ENCODE results near the gene SLC9A6.

Gene SLC9A6

GRCh38 chrX:136045008-136045407, 59.8 kb downstream of the SLC9A6 start:
- Histone ChIP-seq H2AFZ (ENCODE audit: low read length) (no peak overlapping the region), H3K9me2 (replicated peaks; ENCODE audit: insufficient read depth, low read length) (no peaks in the 10 kb centered on the region), H3K4me1 (ENCODE audit: low read length) (no peaks in the 10 kb centered on the region), H3K9me3 (replicated peaks; ENCODE audit: insufficient read depth, low read length) (no peaks in the 10 kb centered on the region), H3K79me2 (ENCODE audit: low read length) (no peaks in the 10 kb centered on the region), H3K4me2 (ENCODE audit: low read depth, low read length) (no peak overlapping the region), H3K36me3 (replicated peaks; ENCODE audit: insufficient read depth, low read length) (no peaks in the 10 kb centered on the region), H3K4me3 (ENCODE audit: low read length) (no peak overlapping the region), H3K9ac (ENCODE audit: low read length) (no peak overlapping the region), H3K27me3 (replicated peaks; ENCODE audit: insufficient read depth, low read length) (no peaks in the 10 kb centered on the region), H4K20me1 (ENCODE audit: insufficient read depth, low read length) (no peaks in the 10 kb centered on the region), H3F3A (ENCODE audit: insufficient read depth, low read length) (no peaks in the 10 kb centered on the region), H3K27ac (ENCODE audit: low read length) (no peak overlapping the region)
- TF ChIP-seq CTCF (IDR thresholded peaks at IDR 0.05; ENCODE audit: low read length) (no peak), EZH2phosphoT487 (IDR thresholded peaks at IDR 0.05; ENCODE audit: low read length) (no peak)
- no peak for DNase-seq

- H3K9me3 ChIP-seq (replicated peaks; ENCODE audit: insufficient read depth, low read length): no peaks in the 10 kb centered on the region
- no peak overlapping the region for H3K9ac ChIP-seq (ENCODE audit: low read length)
- H3K27ac ChIP-seq (ENCODE audit: low read length): no peak overlapping the region
- TF ChIP-seq EZH2 (optimal IDR thresholded peaks at IDR 0.05; ENCODE audit: low read depth, low read length): no peak
- no peak for TF ChIP-seq EZH2phosphoT487 (IDR thresholded peaks at IDR 0.05; ENCODE audit: low read length)
- no peak for TF ChIP-seq CTCF (IDR thresholded peaks at IDR 0.05; ENCODE audit: low read length)
- no peak for DNase-seq
- H3F3A ChIP-seq (ENCODE audit: insufficient read depth, low read length): no peaks in the 10 kb centered on the region
- no peak overlapping the region for H2AFZ ChIP-seq (ENCODE audit: low read length)
- no peaks in the 10 kb centered on the region for H3K36me3 ChIP-seq (replicated peaks; ENCODE audit: insufficient read depth, low read length)
- H3K4me2 ChIP-seq (ENCODE audit: low read depth, low read length): no peak overlapping the region
- H3K4me1 ChIP-seq (ENCODE audit: low read length): no peaks in the 10 kb centered on the region
- H3K9me2 ChIP-seq (replicated peaks; ENCODE audit: insufficient read depth, low read length): no peaks in the 10 kb centered on the region
- H3K4me3 ChIP-seq (ENCODE audit: low read length): no peak overlapping the region
- no peaks in the 10 kb centered on the region for H3K79me2 ChIP-seq (ENCODE audit: low read length)
- no peaks in the 10 kb centered on the region for H4K20me1 ChIP-seq (ENCODE audit: insufficient read depth, low read length)
- no peaks in the 10 kb centered on the region for H3K27me3 ChIP-seq (replicated peaks; ENCODE audit: insufficient read depth, low read length)
Observed at GRCh38 chrX:136046295-136047015, 61.2 kb downstream of the SLC9A6 start.

- DNase-seq: no peak
- no peak for TF ChIP-seq EZH2 (optimal IDR thresholded peaks at IDR 0.05; ENCODE audit: low read depth, low read length)
- TF ChIP-seq EZH2phosphoT487 (IDR thresholded peaks at IDR 0.05; ENCODE audit: low read length): no peak
- H3K4me1 ChIP-seq (ENCODE audit: low read length): no peaks in the 10 kb centered on the region
- no peaks in the 10 kb centered on the region for H4K20me1 ChIP-seq (ENCODE audit: insufficient read depth, low read length)
- H3K9me3 ChIP-seq (replicated peaks; ENCODE audit: insufficient read depth, low read length): no peaks in the 10 kb centered on the region
- H3K36me3 ChIP-seq (replicated peaks; ENCODE audit: insufficient read depth, low read length): no peaks in the 10 kb centered on the region
- no peak overlapping the region for H3K9ac ChIP-seq (ENCODE audit: low read length)
- H3K79me2 ChIP-seq (ENCODE audit: low read length): no peaks in the 10 kb centered on the region
- no peak overlapping the region for H3K27ac ChIP-seq (ENCODE audit: low read length)
- H3F3A ChIP-seq (ENCODE audit: insufficient read depth, low read length): no peaks in the 10 kb centered on the region
- no peak overlapping the region for H3K4me3 ChIP-seq (ENCODE audit: low read length)
- H3K9me2 ChIP-seq (replicated peaks; ENCODE audit: insufficient read depth, low read length): no peaks in the 10 kb centered on the region
- no peaks in the 10 kb centered on the region for H3K27me3 ChIP-seq (replicated peaks; ENCODE audit: insufficient read depth, low read length)
- H2AFZ ChIP-seq (ENCODE audit: low read length): no peak overlapping the region
- H3K4me2 ChIP-seq (ENCODE audit: low read depth, low read length): no peak overlapping the region
Observed at GRCh38 chrX:136047016-136047642, 61.9 kb downstream of the SLC9A6 start.

GRCh38 chrX:136047969-136048368, 62.7 kb downstream of the SLC9A6 start:
- no peaks in the 10 kb centered on the region for H3K9me2 ChIP-seq (replicated peaks; ENCODE audit: insufficient read depth, low read length)
- H3K9ac ChIP-seq (ENCODE audit: low read length): no peak overlapping the region
- no peak overlapping the region for H2AFZ ChIP-seq (ENCODE audit: low read length)
- no peaks in the 10 kb centered on the region for H4K20me1 ChIP-seq (ENCODE audit: insufficient read depth, low read length)
- H3K27ac ChIP-seq (ENCODE audit: low read length): no peak overlapping the region
- TF ChIP-seq EZH2phosphoT487 (IDR thresholded peaks at IDR 0.05; ENCODE audit: low read length): no peak
- no peak for TF ChIP-seq CTCF (IDR thresholded peaks at IDR 0.05; ENCODE audit: low read length)
- TF ChIP-seq EZH2 (optimal IDR thresholded peaks at IDR 0.05; ENCODE audit: low read depth, low read length): no peak
- no peaks in the 10 kb centered on the region for H3K4me1 ChIP-seq (ENCODE audit: low read length)
- no peak for DNase-seq
- H3F3A ChIP-seq (ENCODE audit: insufficient read depth, low read length): no peaks in the 10 kb centered on the region
- no peaks in the 10 kb centered on the region for H3K9me3 ChIP-seq (replicated peaks; ENCODE audit: insufficient read depth, low read length)
- H3K36me3 ChIP-seq (replicated peaks; ENCODE audit: insufficient read depth, low read length): no peaks in the 10 kb centered on the region
- no peak overlapping the region for H3K4me3 ChIP-seq (ENCODE audit: low read length)
- H3K79me2 ChIP-seq (ENCODE audit: low read length): no peaks in the 10 kb centered on the region
- H3K27me3 ChIP-seq (replicated peaks; ENCODE audit: insufficient read depth, low read length): no peaks in the 10 kb centered on the region
- H3K4me2 ChIP-seq (ENCODE audit: low read depth, low read length): no peak overlapping the region
